ENCODE measurements around the gene CITED2. TPM values are rescaled to one million over a fixed set of nuclear protein-coding genes. Genes with fewer than 3 reads are reported as not detected.
"Not testable (repeated sequence)": the region's sequence is repeated elsewhere in the genome, so short reads cannot be mapped to it uniquely, and the experiment has no call there.

Gene CITED2
- total RNA-seq, 1 donor from 2014 or later: 147 TPM

- H3K36me3 ChIP-seq: no peaks in the 10 kb centered on the region
- TF ChIP-seq, protein P1, sequence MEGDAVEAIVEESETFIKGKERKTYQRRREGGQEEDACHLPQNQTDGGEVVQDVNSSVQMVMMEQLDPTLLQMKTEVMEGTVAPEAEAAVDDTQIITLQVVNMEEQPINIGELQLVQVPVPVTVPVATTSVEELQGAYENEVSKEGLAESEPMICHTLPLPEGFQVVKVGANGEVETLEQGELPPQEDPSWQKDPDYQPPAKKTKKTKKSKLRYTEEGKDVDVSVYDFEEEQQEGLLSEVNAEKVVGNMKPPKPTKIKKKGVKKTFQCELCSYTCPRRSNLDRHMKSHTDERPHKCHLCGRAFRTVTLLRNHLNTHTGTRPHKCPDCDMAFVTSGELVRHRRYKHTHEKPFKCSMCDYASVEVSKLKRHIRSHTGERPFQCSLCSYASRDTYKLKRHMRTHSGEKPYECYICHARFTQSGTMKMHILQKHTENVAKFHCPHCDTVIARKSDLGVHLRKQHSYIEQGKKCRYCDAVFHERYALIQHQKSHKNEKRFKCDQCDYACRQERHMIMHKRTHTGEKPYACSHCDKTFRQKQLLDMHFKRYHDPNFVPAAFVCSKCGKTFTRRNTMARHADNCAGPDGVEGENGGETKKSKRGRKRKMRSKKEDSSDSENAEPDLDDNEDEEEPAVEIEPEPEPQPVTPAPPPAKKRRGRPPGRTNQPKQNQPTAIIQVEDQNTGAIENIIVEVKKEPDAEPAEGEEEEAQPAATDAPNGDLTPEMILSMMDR (IDR thresholded peaks at IDR 0.05): no peak
- no peak overlapping the region for H3K4me3 ChIP-seq
- no peaks in the 10 kb centered on the region for H3K27me3 ChIP-seq
- no peaks in the 10 kb centered on the region for H3K4me1 ChIP-seq
- no peak overlapping the region for H3K27ac ChIP-seq
- no peaks in the 10 kb centered on the region for H3K9me3 ChIP-seq
- no peak for DNase-seq (ENCODE audit: low spot score in 2 of 2)
- intact Hi-C loops (cut with DNase I): no loop called here
Observed at GRCh38 chr6:139415365-139415764, 40.9 kb upstream of the CITED2 start.

DNA sequence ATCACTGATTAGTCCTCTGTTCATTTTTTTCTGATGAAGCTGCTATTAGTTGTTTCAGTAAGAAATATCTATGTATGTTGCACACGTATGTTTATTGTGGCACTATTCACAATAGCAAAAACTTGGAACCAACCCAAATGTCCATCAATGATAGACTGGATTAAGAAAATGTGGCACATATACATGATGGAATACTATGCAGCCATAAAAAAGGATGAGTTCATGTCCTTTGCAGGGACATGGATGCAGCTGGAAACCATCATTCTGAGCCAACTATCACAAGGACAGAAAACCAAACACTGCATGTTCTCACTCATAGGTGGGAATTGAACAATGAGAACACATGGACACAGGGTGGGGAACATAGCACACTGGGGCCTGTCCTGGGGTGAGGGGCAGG is 37.7 kb upstream of the CITED2 start:
- H3K27ac ChIP-seq; H3K4me3 ChIP-seq; H3K27me3 ChIP-seq; intact Hi-C loops (cut with DNase I); H3K9me3 ChIP-seq; H3K36me3 ChIP-seq; DNase-seq (ENCODE audit: low spot score in 2 of 2); H3K4me1 ChIP-seq: not testable (repeated sequence)

DNA sequence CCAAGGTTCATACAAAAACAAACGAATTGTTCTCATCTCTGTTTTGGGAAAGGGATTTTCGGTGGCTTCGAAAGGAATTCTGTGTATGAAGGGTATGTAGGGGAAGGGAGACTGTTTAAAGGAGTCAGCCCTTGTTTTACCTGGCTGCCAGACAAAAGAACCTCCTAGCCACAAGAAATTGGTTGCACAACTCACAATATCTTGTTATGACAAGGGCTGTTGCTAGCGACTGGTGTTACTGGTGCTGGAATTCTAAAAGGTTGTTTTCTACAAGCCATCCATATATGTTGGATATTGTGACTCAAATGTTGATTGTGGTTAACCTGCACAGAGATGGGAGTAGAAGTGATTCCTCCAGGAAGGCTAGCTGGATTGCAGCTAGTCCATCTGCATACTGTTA is 34.6 kb upstream of the CITED2 start:
- H3K4me3 ChIP-seq: no peak overlapping the region
- H3K9me3 ChIP-seq: no peaks in the 10 kb centered on the region
- peaks cover 0 to 8% of the 10 kb centered on the region in 2 donors for H3K4me1 ChIP-seq
- DNase-seq (ENCODE audit: low spot score in 2 of 2): no peak
- H3K36me3 ChIP-seq: no peaks in the 10 kb centered on the region
- H3K27me3 ChIP-seq: no peaks in the 10 kb centered on the region
- TF ChIP-seq, protein P1 (IDR thresholded peaks at IDR 0.05): no peak
- H3K27ac ChIP-seq: no peak overlapping the region
- intact Hi-C loops (cut with DNase I): no loop called here

GRCh38 chr6:139407718-139408222 is 33.3 kb upstream of the CITED2 start:
- H3K4me3 ChIP-seq: no peak overlapping the region
- no peaks in the 10 kb centered on the region for H3K27me3 ChIP-seq
- H3K27ac ChIP-seq: no peak overlapping the region
- peaks cover 0 to 8% of the 10 kb centered on the region in 2 donors for H3K4me1 ChIP-seq
- DNase-seq (ENCODE audit: low spot score in 2 of 2): no peak
- intact Hi-C loops (cut with DNase I): no loop called here
- TF ChIP-seq, protein P1 (IDR thresholded peaks at IDR 0.05): no peak
- H3K36me3 ChIP-seq: no peaks in the 10 kb centered on the region
- no peaks in the 10 kb centered on the region for H3K9me3 ChIP-seq

DNA sequence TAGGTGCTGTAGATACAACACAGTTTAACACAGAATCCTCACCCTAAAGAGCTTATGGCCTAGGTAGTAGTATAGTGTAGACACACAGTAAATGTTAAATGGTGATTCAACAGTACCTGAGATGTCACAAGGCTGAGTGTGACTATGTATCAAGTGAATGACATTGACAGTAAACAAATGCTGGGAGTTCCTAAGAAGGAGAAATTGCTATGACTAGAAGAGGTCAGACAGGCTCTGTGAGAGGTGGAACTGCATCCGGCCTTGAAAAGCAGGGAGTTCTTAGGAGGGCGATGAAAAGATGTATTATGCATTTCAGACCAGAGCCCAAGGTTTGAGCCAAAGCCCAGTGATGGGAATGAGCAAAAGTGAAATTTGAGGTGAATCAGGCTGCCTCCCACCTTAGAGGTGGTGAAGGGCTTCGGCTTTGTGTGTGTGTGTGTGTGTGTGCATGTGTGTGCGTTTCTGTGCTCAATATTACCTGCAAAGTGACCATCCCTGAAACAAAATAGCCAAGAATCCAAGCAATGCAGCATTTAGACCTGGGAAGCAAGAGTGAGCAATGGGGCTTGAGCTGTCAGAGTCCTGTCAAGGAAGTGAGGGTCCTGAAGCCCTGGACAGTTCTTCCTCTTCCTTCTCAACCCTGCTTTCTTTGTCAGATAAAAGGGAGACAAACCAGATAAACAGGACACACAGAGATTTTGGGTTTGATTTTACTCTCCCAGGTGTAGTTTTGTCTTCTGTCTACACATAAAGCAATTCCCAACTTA is 32.3 kb upstream of the CITED2 start:
- H3K9me3 ChIP-seq: no peaks in the 10 kb centered on the region
- no peak for DNase-seq (ENCODE audit: low spot score in 2 of 2)
- H3K4me3 ChIP-seq: no peak overlapping the region
- intact Hi-C loops (cut with DNase I): no loop called here
- H3K27me3 ChIP-seq: no peaks in the 10 kb centered on the region
- H3K4me1 ChIP-seq: peaks cover 0 to 8% of the 10 kb centered on the region in 2 donors
- TF ChIP-seq, protein P1 (IDR thresholded peaks at IDR 0.05): no peak
- no peak overlapping the region for H3K27ac ChIP-seq
- H3K36me3 ChIP-seq: no peaks in the 10 kb centered on the region

DNA sequence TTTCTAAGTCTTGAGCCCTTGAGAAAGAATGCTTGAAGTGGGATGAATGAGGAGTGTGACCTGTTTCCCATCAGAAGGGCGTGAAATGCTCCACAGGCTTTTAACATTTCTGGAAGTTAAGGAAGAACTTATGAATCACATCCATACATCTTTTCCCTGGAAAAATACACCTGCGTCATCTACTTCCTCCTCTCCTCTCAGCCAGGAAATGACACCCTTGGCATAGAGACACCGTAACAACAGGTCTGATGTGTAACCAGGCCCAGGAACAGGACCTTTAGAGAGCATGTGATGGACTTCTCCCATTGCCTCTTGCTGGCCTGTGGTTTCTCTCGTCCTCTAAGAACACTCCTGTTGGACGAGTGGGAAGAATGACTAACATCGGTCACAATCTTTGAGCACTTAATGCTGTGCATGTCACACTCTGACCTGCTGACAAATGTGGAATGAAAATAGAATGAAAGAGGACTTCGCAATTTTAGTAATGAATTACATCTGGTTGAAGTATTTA is 28.5 kb upstream of the CITED2 start:
- H3K36me3 ChIP-seq: no peaks in the 10 kb centered on the region
- intact Hi-C loops (cut with DNase I): no loop called here
- no peaks in the 10 kb centered on the region for H3K9me3 ChIP-seq
- TF ChIP-seq, protein P1 (IDR thresholded peaks at IDR 0.05): no peak
- no peaks in the 10 kb centered on the region for H3K27me3 ChIP-seq
- H3K4me3 ChIP-seq: no peak overlapping the region
- no peak for DNase-seq (ENCODE audit: low spot score in 2 of 2)
- H3K4me1 ChIP-seq: no peaks in the 10 kb centered on the region
- no peak overlapping the region for H3K27ac ChIP-seq
